Hepatocyte (in vitro differentiated cells): ENCODE measurements around the gene XPO6. TPM values are rescaled to one million over a fixed set of nuclear protein-coding genes. Genes with fewer than 3 reads are reported as not detected.

ENCODE experiments used
- DNase-seq: peaks from one replicate; pipeline ENCODE4 v3.0.0-alpha.2; 2016; ENCODE audit warnings: low spot score
- H2AFZ ChIP-seq: fragments of 200-600 bp; sonication (generic); 2 replicates; pipeline ENCODE4 v1.6.0; 2016; ENCODE audit warnings: antibody characterized with exemption, mild to moderate bottlenecking
- H3K27ac ChIP-seq: fragments of 200-600 bp; sonication (generic); 2 replicates; pipeline ENCODE4 v1.5.1; 2016; ENCODE audit warnings: mild to moderate bottlenecking
- H3K27me3 ChIP-seq: fragments of 200-600 bp; sonication (generic); 2 replicates; pipeline ENCODE4 v1.6.1; 2016
- H3K36me3 ChIP-seq: fragments of 200-600 bp; sonication (generic); replicated peaks from 2 replicates; pipeline ENCODE4 v1.5.1; 2016; ENCODE audit warnings: low read depth; ENCODE audit not compliant: insufficient read depth
- H3K4me1 ChIP-seq: fragments of 200-600 bp; sonication (generic); 2 replicates; pipeline ENCODE4 v1.5.1; 2016; ENCODE audit warnings: mild to moderate bottlenecking, moderate library complexity; ENCODE audit not compliant: insufficient read depth
- H3K4me2 ChIP-seq: fragments of 200-600 bp; sonication (generic); 2 replicates; pipeline ENCODE4 v1.6.0; 2016
- H3K4me3 ChIP-seq: fragments of 200-600 bp; sonication (generic); 2 replicates; pipeline ENCODE4 v1.5.1; 2016; ENCODE audit warnings: mild to moderate bottlenecking
- H3K79me2 ChIP-seq: fragments of 200-600 bp; sonication (generic); 2 replicates; pipeline ENCODE4 v1.6.0; 2017; ENCODE audit warnings: mild to moderate bottlenecking
- H3K9me2 ChIP-seq: fragments of 200-600 bp; sonication (generic); replicated peaks from 2 replicates; pipeline ENCODE4 v1.6.0; 2017; ENCODE audit warnings: mild to moderate bottlenecking; ENCODE audit not compliant: insufficient read depth
- H3K9me3 ChIP-seq: fragments of 200-600 bp; sonication (generic); 2 replicates; pipeline ENCODE4 v1.5.1; 2016; ENCODE audit warnings: low read depth, mild to moderate bottlenecking
- H4K20me1 ChIP-seq: fragments of 200-600 bp; sonication (generic); 2 replicates; pipeline ENCODE4 v1.6.0; 2016; ENCODE audit warnings: mild to moderate bottlenecking; ENCODE audit not compliant: insufficient read depth, poor library complexity, severe bottlenecking
- EZH2 ChIP-seq: fragments of 200-600 bp; sonication (generic); IDR thresholded peaks from 2 replicates; pipeline ENCODE4 v1.6.1; 2016; ENCODE audit warnings: antibody characterized with exemption, mild to moderate bottlenecking, borderline replicate concordance
- EZH2phosphoT487 ChIP-seq: fragments of 200-600 bp; sonication (generic); IDR thresholded peaks from one replicate; pipeline ENCODE4 v1.6.1; 2018; ENCODE audit warnings: antibody characterized with exemption, mild to moderate bottlenecking, low read depth, moderate library complexity; ENCODE audit not compliant: unreplicated experiment, severe bottlenecking
- WGBS: methylation state at CpG from one replicate; pipeline ENCODE4 v1.1.6; 2016; ENCODE audit warnings: low lambda C conversion rate; ENCODE audit errors: missing lambda C conversion rate; 5-methylcytosine and 5-hydroxymethylcytosine counted together
- polyA plus RNA-seq: library from polyadenylated mRNA; unstranded; fragments of >200 nt; fragmentation: Nextera tagmentation; extraction: Ambion mirVana; gene quantifications from 2 replicates; pipeline ENCODE4 v1.2.1, GENCODE V29; 2016
- total RNA-seq: library from RNA; depleted of rRNA; stranded (reverse); fragments of >200 nt; gene quantifications from 2 replicates; pipeline ENCODE4 v1.2.3, GENCODE V29; 2014
- TF ChIP-seq, protein P1 (sequence below): fragments of 200-600 bp; sonication (generic); IDR thresholded peaks from 2 replicates; pipeline ENCODE4 v1.5.1; 2016; ENCODE audit warnings: antibody characterized with exemption, mild to moderate bottlenecking; ENCODE audit not compliant: poor library complexity

XPO6 gene
- total and polyA plus RNA-seq, 2 experiments from 2014 or later: 39.8 to 111 TPM

DNA sequence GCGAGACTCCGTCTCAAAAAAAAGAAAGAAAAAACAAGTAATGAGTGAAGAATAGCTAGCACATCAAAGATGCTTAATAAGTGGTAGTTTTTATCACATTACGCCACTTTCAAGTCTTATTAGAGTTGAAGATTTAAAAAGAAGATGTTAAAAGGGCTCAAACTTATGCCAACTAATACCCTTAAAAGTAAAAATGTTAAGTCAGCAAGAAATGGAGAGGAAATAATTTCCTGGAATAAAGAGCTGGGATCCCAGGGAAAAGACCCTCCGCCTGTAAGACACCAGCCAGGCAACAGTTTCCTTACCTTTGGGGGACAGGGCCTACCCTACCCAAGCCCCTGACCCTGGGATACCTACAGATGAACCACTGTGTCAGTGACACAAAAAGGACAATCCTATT lies 3.6 kb downstream of the XPO6 start:
- no peaks in the 10 kb centered on the region for H3K36me3 ChIP-seq
- WGBS: 96% methylated on average over 4 of the region's 4 CpGs
- H4K20me1 ChIP-seq: peaks cover 53% of the 10 kb centered on the region
- H2AFZ ChIP-seq: no peak overlapping the region
- no peak overlapping the region for H3K4me3 ChIP-seq
- no peak overlapping the region for H3K27ac ChIP-seq
- H3K4me1 ChIP-seq: peaks cover 17% of the 10 kb centered on the region
- DNase-seq: no peak
- peaks cover 83% of the 10 kb centered on the region for H3K79me2 ChIP-seq
- no peaks in the 10 kb centered on the region for H3K9me3 ChIP-seq
- no peak overlapping the region for H3K4me2 ChIP-seq
- TF ChIP-seq EZH2phosphoT487: no peak
- TF ChIP-seq, protein P1, sequence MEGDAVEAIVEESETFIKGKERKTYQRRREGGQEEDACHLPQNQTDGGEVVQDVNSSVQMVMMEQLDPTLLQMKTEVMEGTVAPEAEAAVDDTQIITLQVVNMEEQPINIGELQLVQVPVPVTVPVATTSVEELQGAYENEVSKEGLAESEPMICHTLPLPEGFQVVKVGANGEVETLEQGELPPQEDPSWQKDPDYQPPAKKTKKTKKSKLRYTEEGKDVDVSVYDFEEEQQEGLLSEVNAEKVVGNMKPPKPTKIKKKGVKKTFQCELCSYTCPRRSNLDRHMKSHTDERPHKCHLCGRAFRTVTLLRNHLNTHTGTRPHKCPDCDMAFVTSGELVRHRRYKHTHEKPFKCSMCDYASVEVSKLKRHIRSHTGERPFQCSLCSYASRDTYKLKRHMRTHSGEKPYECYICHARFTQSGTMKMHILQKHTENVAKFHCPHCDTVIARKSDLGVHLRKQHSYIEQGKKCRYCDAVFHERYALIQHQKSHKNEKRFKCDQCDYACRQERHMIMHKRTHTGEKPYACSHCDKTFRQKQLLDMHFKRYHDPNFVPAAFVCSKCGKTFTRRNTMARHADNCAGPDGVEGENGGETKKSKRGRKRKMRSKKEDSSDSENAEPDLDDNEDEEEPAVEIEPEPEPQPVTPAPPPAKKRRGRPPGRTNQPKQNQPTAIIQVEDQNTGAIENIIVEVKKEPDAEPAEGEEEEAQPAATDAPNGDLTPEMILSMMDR: no peak
- no peak for TF ChIP-seq EZH2
- no peaks in the 10 kb centered on the region for H3K9me2 ChIP-seq
- no peaks in the 10 kb centered on the region for H3K27me3 ChIP-seq

- Histone ChIP-seq H2AFZ (no peak overlapping the region), H3K9me3 (no peaks in the 10 kb centered on the region), H3K9me2 (no peaks in the 10 kb centered on the region), H3K79me2 (peaks cover 90% of the 10 kb centered on the region), H3K36me3 (no peaks in the 10 kb centered on the region), H3K27me3 (no peaks in the 10 kb centered on the region), H3K27ac (no peak overlapping the region), H3K4me2 (no peak overlapping the region), H3K4me1 (peaks cover 13% of the 10 kb centered on the region), H4K20me1 (peaks cover 54% of the 10 kb centered on the region), H3K4me3 (no peak overlapping the region)
- TF ChIP-seq EZH2 (no peak), EZH2phosphoT487 (no peak)
- TF ChIP-seq, protein P1: no peak
- no peak for DNase-seq
- WGBS: 93% methylated on average over 2 of the region's 2 CpGs
These were observed 4.4 kb downstream of the XPO6 start for GRCh38 chr16:28207399-28207798.

GRCh38 chr16:28205974-28206373 lies 5.8 kb downstream of the XPO6 start:
- no peaks in the 10 kb centered on the region for H3K9me2 ChIP-seq
- no peak overlapping the region for H3K4me3 ChIP-seq
- H2AFZ ChIP-seq: no peak overlapping the region
- no peaks in the 10 kb centered on the region for H3K9me3 ChIP-seq
- H3K36me3 ChIP-seq: no peaks in the 10 kb centered on the region
- H4K20me1 ChIP-seq: peaks cover 56% of the 10 kb centered on the region
- H3K4me2 ChIP-seq: no peak overlapping the region
- WGBS: 99% methylated on average over 4 of the region's 4 CpGs
- no peak overlapping the region for H3K27ac ChIP-seq
- no peak for DNase-seq
- H3K27me3 ChIP-seq: no peaks in the 10 kb centered on the region
- peaks cover 99% of the 10 kb centered on the region for H3K79me2 ChIP-seq
- H3K4me1 ChIP-seq: peaks cover 11% of the 10 kb centered on the region
- TF ChIP-seq EZH2phosphoT487 (no peak), EZH2 (no peak)
- TF ChIP-seq, protein P1: no peak
